Inflammatory macrophage treated with lipopolysaccharide for 1 hour (primary cell): ENCODE results near the gene RAMP1.

ENCODE experiments used
- DNase-seq, 2 donors: peaks; one replicate each; pipeline ENCODE4 v3.0.0-alpha.2; 2020 to 2022

RAMP1 gene

DNA sequence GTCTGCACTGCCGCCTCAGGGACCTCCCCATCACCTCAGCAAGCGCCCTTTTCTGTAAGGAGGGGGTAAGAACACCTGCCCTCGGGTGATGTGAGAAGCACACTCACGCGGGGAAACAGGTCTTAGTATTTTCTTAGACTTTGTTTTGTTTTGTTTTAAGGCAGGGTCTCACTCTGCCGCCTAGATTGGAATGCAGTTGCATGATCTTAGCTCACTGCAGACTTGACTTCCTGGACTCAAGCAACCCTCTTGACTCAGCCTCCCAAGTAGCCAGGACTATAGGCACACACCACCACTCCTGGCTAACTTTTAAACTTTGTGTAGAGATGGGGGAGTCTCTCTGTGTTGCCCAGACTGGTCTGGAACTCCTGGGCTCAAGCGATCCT is 37.1 kb downstream of the RAMP1 start:
- DNase-seq, result no peak

DNA sequence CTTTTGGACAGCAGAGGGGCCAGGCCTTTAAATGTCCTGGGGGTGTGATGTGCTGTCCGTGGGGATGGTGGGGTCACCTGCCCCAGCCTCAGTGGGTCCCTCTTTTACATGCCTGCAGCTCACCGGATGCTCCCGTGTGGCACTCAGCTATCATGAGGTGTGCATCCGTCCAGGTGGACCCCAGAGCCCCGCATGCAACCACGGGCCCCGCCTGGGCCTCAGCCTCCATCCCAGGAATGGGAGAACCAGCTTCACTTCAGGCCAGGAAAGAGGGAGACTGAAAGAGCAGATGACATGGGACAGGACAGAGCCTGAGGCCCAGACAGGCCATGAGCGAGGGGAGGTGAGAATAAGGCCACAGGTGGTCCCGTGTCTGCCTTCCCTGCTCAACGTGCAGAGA is 37.5 kb downstream of the RAMP1 start:
- DNase-seq, result no peak

DNA sequence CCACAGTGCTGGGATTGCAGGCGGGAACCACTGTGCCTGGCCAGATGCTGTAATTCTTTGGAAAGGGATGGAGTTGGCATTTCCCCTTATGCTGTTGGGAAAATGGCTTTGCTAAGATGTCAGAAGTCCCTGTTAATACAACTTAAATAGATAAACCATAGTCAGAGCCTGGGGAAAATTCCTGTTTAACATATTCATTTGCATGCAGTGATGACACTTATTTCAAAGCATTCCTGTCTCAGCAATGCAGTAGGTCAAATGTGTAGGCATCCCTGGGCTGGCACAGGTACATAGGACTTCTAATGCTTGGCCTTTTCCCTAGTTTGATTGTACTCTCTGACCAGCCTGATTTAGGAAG is 38.6 kb downstream of the RAMP1 start:
- DNase-seq, result peak in 1 of 2 donors; percentile 28

DNA sequence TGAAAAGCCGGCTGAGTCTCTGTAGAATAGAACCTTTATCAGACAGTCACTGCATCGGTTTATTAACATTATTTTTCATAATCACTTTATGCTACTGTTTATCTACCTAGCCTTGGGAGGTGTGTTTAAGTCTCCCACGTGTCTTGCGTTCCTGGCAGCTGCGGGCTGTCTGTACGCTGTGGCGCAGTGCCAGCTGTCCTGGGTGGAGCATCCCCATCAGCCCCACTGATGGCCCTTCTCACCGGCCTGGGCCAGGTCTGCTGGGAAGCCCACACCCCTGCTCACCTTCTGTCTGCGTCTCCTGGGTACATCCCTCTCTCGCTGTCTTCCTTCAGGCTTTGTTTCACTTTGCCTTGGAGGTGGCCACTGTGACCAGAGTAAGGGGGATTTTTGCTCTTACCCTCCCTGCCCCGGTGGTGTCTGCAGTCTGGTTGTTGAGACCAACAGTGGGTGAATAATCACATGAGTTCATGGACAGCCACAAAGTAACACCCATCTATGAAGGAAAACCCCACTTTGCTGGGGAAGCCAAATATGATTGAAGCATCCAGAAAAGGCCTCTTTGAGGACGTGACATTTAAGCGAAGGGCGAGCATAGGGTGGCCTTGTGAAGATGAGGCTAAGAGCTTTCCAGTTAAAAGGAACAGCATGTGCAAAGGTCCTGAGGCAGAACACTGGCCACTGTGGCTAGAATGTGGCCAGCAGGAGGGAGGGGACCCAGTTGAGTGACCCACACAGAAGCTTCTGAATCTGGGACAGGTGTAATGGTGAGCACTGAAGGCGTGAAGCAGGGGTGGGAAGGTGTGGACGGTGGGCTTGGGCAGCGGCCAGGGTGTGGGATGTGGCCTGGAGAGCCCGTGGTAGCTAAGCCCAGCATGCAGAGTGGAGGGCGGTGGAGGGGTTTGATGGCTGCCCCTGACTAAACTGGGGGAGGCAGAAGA is 41.7 kb downstream of the RAMP1 start:
- DNase-seq, result no peak

DNA sequence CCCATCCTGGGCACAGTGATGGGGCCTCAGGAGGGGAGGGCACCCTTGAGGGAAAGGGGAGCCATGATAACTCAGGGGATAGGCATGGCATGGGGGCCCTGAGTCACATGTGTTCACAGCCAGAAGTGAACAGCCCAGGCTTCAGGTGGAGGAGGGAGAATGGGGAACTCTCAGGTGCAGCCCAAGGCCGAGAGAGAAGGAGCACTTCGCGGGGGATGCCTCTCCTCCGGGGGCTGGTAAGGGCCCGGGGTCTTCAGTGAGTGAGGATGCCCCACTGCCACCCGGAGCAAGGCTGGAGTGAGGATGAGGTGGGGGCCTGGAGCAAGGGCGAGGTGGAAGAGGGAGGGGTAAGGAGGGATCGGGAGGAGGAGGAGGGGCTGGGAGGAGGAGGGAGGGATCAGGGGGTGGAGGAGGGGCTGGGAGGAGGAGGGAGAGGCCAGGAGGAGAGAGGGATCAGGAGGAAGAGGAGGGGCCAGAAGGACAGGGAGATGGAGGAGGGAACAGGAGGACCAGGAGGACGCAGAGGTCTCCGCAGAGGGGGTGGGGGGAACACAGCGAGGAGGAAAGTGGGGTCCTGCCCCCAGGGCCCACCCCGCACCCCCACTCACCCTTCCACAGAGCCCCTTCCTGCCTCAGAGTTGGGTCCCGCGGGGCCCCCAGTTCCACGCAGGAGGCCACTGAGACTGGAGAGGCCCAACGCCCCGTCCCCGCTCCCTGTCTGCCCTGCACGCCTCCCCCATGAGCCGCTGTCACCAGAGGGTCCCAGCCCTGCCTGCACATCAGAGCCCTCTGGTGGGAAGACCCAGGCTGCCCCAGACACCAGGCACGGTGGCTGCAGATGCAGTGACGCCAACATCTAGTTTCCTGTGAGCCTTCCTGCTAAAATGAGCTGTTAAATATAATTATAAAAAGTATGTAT is 42.8 kb downstream of the RAMP1 start:
- DNase-seq, result no peak

DNA sequence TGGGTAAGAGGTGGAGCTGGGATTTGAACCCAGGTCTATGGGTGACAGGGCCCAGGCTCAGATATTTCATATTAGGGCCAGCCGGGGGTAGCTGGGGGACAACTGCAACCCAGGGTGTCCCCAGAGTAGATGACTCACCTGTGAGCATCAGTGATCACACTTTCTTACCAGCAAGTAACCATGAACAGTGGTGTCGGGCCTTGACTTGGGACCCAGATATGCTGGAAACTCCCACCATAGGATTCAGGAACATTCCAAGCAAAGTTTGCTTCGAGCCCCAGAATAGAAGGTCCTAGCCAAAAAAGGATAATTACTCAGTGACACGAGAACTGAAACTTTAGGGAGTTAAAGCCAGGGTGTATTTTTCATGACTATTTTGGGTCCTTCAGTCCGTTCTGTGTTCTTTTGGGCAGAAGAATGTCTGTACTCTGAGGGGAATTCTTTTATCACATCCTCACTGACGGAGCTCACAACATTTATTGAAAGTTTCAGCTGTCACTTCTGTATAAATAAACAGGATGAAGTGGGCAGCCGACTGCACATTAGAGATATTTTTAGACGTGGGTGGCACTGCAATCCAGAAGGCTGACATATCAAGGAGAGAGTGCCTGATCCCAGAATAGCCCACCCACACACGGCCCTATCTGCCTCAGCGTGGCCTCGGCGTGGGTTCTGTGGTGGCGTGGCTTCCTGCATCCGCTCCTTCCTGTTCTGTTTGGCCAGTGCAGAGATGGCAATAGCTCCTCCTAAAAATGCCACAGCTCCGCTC is 45.6 kb downstream of the RAMP1 start:
- peak; percentile 81 to 91 for DNase-seq

DNA sequence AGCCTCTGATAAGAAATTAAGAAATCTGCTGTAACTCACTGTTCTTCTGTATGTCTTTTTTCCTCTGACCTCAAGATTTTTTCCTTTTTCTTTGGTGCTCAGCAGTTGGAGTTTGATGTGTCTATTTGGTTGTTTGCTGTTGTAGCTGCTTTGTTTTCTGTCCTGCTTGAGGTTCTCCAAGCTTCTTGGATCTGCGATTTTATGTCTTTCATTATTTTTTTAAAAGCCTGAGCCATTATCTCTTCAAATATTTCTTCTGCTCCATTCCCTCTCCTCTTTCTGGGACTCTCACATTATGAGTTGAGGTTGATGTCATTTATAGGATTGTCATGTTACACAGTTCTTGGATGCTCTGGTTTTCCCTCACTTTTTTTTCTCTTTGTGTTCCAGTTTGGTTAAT is 47.7 kb downstream of the RAMP1 start:
- no peak for DNase-seq

DNA sequence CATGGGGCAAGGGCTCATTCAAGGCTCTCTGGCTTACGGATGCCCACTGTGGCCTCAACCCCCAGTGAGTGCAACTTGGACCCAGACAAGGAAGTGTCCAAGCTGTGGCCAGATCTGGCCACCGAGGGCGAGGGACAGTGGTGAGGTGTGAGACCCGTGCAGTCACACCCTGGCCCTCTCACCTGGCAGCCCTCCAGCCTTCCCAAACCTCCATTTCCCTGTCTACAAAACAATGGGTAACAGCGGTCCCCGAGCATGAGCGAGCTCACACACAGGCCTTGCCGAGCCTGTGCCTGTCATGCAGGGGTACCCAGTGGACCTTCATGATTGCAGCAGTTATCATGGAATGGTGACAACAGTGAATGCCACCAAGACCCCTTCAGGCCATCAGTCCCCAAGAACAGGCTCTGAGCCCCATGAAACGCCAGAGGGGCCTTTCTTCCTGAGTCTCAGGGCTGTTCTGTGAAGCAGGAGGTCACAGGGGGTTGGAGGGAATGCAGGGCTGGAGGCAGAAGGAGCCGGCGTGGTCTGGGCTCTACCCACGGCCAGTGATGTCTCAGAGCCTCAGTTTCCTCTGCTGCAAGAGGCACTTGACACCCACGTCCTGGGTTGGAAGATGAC is 49.8 kb downstream of the RAMP1 start:
- DNase-seq, result no peak

DNA sequence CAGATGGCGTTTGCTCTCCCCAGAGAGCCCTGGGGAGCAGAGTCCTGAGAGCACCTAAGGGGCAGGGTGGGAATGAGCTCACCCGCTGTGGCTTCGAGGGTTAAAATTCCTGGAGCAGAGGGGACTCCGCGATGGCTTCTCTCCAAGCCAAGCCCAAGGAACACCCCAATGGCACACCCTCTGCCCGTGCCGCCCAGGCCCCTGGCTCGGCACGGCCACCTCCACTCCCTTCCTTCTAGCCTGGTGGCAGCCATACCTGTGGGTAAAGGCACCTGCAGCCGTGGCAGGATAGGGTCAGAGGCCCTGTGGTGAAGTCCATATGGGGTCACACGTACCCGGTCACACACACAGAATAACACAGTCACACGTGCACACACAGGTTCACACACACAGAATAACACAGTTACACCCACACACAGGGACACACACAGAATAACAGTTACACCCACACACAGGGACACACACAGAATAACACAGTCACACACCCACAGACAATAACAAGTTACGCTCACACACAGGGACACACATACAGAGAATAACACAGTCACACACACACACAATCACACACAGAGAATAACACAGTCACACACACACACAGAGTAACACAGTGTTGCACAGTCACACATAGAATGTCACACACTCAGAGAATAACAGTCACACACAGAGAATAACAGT is 50.5 kb downstream of the RAMP1 start:
- no peak for DNase-seq

DNA sequence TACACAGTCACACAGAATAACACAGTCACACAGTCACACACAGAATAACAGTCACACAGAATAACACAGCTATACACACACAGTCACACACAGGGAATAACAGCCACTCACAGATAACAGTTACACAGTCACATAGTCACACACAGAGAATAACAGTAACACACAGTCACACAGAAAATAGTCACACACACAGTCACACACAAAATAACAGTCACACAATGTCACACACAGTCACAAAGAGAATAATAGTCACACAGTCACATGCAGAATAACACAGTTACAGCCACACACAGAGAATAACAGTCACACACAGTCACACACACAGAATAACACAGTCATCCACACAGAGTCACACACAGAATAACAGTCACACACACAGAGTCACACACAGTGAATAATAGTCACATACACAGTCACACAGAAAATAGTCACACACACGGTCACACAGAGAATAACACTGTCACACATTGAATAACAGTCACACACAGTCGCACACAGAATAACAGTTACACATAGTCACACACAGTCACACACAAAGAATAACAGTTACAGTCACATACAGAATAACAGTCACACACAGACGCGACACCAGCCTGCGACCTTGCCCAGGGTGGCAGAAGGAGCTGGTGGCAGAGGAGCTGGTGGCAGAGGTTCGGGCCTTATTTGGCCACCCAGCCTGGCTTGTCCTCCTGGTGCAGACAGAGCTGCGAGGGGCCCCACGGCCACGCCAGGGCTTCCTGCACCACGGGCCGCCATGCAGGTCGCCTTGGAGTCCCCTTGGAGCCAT is 51.3 kb downstream of the RAMP1 start:
- DNase-seq, result no peak

DNA sequence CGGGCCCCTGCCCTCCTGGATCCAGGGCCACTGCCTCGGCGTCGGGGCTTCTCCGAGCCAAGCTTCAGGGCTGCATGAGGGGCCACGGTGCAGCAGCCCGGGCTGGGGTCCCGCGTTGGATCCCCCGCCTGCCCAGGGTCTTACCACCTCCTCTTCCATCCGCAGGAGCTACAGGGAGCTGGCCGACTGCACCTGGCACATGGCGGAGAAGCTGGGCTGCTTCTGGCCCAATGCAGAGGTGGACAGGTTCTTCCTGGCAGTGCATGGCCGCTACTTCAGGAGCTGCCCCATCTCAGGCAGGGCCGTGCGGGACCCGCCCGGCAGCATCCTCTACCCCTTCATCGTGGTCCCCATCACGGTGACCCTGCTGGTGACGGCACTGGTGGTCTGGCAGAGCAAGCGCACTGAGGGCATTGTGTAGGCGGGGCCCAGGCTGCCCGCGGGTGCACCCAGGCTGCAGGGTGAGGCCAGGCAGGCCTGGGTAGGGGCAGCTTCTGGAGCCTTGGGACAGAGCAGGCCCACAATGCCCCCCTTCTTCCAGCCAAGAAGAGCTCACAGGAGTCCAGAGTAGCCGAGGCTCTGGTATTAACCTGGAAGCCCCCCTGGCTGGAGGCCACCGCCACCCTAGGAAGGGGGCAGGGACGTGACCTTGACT is 52.1 kb downstream of the RAMP1 start:
- DNase-seq, result no peak

DNA sequence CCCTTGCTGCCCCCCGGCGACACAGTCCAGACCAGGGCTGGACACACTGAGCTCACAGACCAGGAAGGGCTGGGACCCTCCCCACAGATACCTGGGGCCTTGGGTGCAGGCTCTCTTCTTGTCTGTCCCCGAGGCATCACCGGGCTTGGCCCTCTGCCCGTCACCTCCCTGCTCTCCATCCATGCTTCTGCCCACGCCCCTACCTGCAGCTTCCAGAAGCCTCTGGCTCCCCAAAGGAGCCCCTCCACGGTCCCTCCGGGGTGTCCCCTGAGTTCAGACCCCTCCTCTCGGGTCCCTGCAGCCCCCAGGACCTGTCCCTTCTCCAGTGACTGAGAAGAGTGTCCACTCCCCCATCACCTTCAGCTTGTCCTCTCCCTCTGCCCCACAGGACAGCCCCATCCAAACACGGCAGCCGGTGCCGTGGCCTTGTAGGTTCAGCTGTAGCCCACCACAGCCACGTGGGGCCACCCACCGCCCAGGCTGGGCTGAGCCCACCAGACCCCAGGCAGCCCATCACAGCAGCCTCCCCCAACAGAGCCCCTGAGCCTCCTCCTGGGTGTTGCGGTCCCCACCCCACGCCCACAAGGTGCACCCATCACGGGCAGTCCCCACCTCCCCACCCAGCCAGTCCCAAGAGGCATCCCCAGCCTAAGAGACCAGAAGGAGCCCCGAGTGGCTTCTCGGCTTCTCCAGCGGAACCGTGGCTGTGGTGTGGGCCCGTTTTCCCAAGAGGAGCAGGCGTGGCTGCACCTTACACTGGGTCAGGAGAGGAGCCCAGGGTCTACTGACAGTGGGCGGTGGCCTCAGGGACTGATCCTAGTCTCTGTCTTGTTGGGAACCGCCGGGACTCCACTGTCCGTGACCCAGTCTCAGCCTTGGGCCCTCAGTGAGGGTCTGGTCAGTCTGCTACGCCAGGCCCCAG is 53.1 kb downstream of the RAMP1 start:
- no peak for DNase-seq

DNA sequence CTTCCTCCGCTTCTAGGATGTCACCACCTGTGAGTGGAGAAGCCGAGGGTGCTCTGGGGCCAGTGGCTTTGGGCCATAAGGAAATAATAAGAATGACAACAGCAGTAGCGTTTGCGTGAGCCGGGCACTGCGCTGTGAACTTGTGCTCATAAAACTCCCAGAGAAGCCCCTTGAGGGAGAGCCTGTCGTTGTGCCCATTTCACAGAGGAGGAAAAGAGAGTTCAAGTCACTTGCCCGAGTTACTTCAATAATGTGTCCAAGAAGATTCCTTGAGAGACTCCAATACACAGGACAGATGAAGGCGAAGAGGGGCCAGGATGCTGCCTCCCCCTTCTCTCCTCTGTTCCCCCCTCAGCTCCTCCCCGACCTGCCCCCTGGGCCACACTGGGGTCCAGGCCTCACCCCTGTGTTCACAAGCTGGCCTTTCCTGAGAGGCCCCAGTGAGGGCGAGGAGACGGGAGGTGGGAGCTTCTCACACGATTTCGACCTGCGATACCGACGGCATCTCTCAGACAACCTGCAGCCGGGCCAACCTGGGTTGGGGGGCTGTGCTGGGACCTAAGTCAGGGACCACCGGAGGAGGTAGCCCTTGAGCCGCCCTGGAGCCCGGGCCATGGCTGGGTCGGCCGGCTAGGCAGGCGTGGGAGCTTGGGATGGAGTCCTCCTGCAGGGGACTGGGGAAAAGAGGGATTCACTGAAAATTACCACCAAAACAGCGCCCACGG is 53.9 kb downstream of the RAMP1 start:
- DNase-seq, result no peak

DNA sequence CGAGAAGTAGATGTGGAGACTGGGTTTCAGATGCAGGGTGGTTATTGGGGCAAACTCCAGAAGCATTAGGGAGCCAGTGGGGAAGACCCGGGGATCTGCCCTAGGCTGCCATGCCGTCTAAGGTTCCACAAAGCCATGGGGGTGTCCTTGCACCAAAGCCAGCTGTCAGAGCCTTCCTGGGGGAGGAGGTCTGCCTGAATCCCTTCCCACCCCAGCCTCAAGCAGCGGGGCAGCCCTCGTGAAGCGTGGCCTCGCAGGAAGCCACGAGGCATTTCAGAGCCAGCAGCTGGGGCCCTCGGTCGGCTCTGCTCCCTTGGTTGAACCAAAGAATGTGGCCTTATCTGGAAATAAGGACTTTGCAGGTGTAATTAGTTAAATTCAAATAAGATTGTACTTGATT is 56.2 kb downstream of the RAMP1 start:
- no peak for DNase-seq

DNA sequence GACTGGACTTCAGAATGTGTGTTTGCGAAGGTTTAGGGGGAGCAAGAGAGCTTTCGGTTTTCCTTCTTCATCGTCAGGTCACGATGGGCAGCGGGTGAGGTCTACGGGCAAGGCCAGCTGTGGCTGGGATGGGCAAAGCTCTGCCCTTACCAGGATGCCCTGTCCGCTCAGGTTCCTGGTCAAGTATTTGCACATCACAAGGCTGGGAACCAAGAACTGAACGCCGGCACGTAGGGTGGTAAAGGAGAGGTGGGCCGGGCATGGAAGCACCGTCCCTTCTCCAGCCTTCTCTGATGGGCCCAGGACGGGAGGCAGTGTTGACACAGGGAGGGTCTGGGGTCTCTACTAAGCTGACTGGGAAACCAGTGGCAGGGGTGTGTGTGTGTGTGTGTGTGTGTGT is 56.9 kb downstream of the RAMP1 start:
- DNase-seq, result no peak

DNA sequence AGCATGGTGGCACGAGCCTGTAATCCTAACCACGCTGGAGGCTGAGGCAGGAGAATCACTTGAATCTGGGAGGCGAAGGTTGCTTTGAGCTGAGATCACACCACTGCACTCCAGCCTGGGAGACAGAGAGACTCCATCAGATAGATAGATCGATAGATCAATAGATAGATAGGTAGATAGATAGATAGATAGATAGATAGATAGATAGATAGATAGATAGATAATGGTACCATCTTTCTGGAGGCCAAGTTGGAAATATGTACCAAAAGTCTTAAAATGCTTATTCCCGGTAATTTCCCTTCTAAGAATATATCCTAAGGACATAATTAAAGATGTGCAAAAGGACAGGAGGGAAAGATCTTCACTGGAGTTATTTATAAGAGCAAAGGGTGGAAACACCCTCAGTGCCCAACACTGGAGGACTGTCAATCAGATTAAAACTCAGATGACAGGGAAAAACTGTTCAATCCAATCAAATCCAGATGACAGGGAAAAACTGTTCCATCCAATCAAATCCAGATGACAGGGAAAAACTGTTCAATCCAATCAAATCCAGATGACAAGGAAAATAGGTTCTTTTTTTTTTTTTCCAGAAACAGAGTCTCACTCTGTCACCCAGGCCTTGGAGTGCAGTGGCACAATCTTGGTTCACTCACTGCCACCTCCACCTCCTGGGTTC is 58.4 kb downstream of the RAMP1 start:
- DNase-seq, result no peak

DNA sequence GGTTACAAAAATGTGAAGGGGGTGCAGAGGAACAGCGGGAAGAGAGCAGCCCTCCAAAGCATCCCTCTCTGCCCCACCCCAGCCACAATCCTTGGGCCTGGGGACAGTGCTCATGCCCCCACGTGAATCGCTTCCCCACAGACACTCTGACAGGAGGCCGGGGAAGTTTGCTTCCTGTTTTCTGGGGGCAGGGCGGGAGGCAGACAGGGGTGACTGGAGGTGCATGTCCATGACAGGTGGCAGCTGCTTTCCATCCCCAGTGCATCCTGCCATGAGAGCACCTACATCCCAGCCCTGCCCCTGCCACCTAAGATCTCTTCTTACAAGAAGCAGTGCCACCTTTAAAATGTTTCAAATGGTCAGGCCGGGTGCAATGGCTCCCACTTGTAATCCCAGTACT is 60.2 kb downstream of the RAMP1 start:
- peak; percentile 30 to 33 for DNase-seq

DNA sequence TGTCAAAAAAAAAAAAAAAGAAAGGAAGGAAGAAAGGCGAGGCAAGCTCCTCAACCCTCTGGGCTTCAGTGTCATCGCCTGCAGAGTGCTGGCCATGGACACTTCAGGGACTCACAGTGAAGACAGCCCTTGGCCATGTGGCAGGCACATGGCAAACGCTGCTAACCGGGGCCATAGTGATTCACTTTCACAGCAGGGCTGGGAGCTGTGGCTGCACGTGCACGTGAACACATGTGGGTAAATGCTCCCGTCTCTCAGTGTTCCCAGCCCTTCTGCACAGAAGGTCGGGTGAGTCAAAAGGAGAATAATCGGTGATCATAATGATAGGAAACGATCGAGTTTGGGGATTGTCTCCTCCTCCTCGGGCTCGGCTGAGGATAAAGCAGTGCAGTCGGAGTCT is 61.2 kb downstream of the RAMP1 start:
- DNase-seq, result no peak
